H1 (cell line): Measurements from ENCODE around the gene PNMA1. TPM values are rescaled to one million over a fixed set of nuclear protein-coding genes. Genes with fewer than 3 reads are reported as not detected.
A peak's percentile ranks its signal among the peaks of the same experiment; 100 is the strongest.

Source experiments
- CTCF ChIA-PET: fragments of 300-600 bp; sonication (Branson Sonifier 250); formaldehyde crosslinking; loops from one replicate; lab custom pipeline; 2021; ENCODE audit not compliant: partially characterized antibody; lab: Charles Lee
- POLR2A ChIA-PET: fragments of 300-600 bp; sonication (Branson Sonifier 250); formaldehyde crosslinking; loops from one replicate; lab custom pipeline; 2021; ENCODE audit warnings: inconsistent platforms; ENCODE audit not compliant: partially characterized antibody; lab: Charles Lee
- DNase-seq, 2 experiments: peaks; one replicate each; pipeline versions ENCODE4 v3.0.0 to v3.0.0-alpha.2; 2010 to 2022; ENCODE audit warnings: low spot score in 2 of 2, low read depth in 1 of 2, mixed read lengths in 1 of 2
- FAIRE-seq: peaks from 2 replicates; lab custom pipeline; 2011; peaks lifted over from hg19 to GRCh38; lab: Jason Lieb, UNC
- H2AFZ ChIP-seq: 2 replicates; pipeline ENCODE4 v1.8.1; 2012; ENCODE audit warnings: low read length, inconsistent platforms
- H2AK5ac ChIP-seq: 2 replicates; pipeline ENCODE4 v1.6.1; 2013; ENCODE audit warnings: low read depth, low read length
- H2BK120ac ChIP-seq: replicated peaks from 2 replicates; pipeline ENCODE3; 2013; ENCODE audit warnings: low read depth, low read length, inconsistent platforms
- H2BK12ac ChIP-seq: 2 replicates; pipeline ENCODE4 v1.6.1; 2013; ENCODE audit warnings: low read depth, low read length
- H2BK15ac ChIP-seq: 2 replicates; pipeline ENCODE4 v1.6.1; 2013; ENCODE audit warnings: low read length
- H2BK20ac ChIP-seq: 2 replicates; pipeline ENCODE4 v1.6.1; 2013; ENCODE audit warnings: low read length
- H2BK5ac ChIP-seq: 2 replicates; pipeline ENCODE4 v1.6.1; 2013; ENCODE audit warnings: low read depth, low read length
- H3K14ac ChIP-seq: 2 replicates; pipeline ENCODE4 v1.6.1; 2013; ENCODE audit warnings: inconsistent platforms; ENCODE audit not compliant: insufficient read length
- H3K18ac ChIP-seq: 2 replicates; pipeline ENCODE4 v1.6.1; 2013; ENCODE audit warnings: low read length; ENCODE audit errors: extremely low read depth
- H3K23ac ChIP-seq: 2 replicates; pipeline ENCODE4 v1.6.1; 2013; ENCODE audit warnings: inconsistent platforms; ENCODE audit not compliant: insufficient read length
- H3K23me2 ChIP-seq: 2 replicates; pipeline ENCODE4 v1.6.1; 2013; ENCODE audit warnings: low read depth, low read length
- H3K27ac ChIP-seq: 2 replicates; pipeline ENCODE4 v1.6.1; 2011; ENCODE audit warnings: low read depth, low read length, inconsistent platforms
- H3K27me3 ChIP-seq, 4 experiments: replicated peaks in 1 of 4; 1 replicate in 1 of 4; 2 replicates in 3 of 4; pipeline versions ENCODE4 v1.6.1 to v1.8.1; 2011 to 2013; ENCODE audit warnings: low read length in 3 of 4, mild to moderate bottlenecking in 3 of 4, inconsistent platforms in 2 of 4, mixed read lengths in 2 of 4, moderate library complexity in 1 of 4; ENCODE audit not compliant: control insufficient read depth in 3 of 4, insufficient read depth in 3 of 4; ENCODE audit errors: extremely low read depth in 1 of 4
- H3K36me3 ChIP-seq, 4 experiments: 2 replicates each; pipeline versions ENCODE4 v1.6.1 to v1.8.1; 2011 to 2013; ENCODE audit warnings: mild to moderate bottlenecking in 4 of 4, low read length in 3 of 4, moderate library complexity in 2 of 4, control low read depth in 1 of 4, inconsistent platforms in 1 of 4; ENCODE audit not compliant: insufficient read depth in 4 of 4, control insufficient read depth in 2 of 4
- H3K4ac ChIP-seq: replicated peaks from 2 replicates; pipeline ENCODE3; 2013; ENCODE audit warnings: low read length, low read depth, mixed read lengths, inconsistent platforms; ENCODE audit not compliant: insufficient read length
- H3K4me1 ChIP-seq, 4 experiments: replicated peaks in 1 of 4; 1 replicate in 1 of 4; 2 replicates in 3 of 4; pipeline versions ENCODE4 v1.6.1 to v1.8.1; 2011 to 2013; ENCODE audit warnings: low read length in 3 of 4, inconsistent platforms in 2 of 4, mixed read lengths in 1 of 4; ENCODE audit not compliant: insufficient read depth in 4 of 4, control insufficient read depth in 3 of 4
- H3K4me2 ChIP-seq, 2 experiments: 2 replicates each; pipeline versions ENCODE4 v1.6.1 to v1.8.1; 2011 to 2013; ENCODE audit warnings: low read depth in 2 of 2, low read length in 2 of 2, control low read depth in 1 of 2, inconsistent platforms in 1 of 2, mild to moderate bottlenecking in 1 of 2; ENCODE audit not compliant: insufficient read depth in 1 of 2
- H3K4me3 ChIP-seq, 4 experiments: fragments of 200-600, 300-600 bp in 1 of 4; sonication (generic), shearing (Covaris generic), sonication (Bioruptor Twin) in 1 of 4; 2 replicates each; pipeline versions ENCODE4 v1.5.1 to v1.8.1; 2011 to 2016; ENCODE audit warnings: low read length in 4 of 4, low read depth in 3 of 4, control low read depth in 2 of 4, inconsistent platforms in 2 of 4, mild to moderate bottlenecking in 2 of 4, mixed read lengths in 1 of 4, moderate library complexity in 1 of 4; ENCODE audit not compliant: insufficient read depth in 2 of 4; ENCODE audit errors: extremely low read depth in 1 of 4
- H3K56ac ChIP-seq: replicated peaks from 2 replicates; pipeline ENCODE3; 2013; ENCODE audit warnings: low read depth, mild to moderate bottlenecking, mixed read lengths, low read length, inconsistent platforms; ENCODE audit not compliant: insufficient read length
- H3K79me1 ChIP-seq: 2 replicates; pipeline ENCODE4 v1.6.1; 2013; ENCODE audit warnings: low read depth, low read length, control low read depth
- H3K79me2 ChIP-seq, 2 experiments: 2 replicates each; pipeline versions ENCODE4 v1.6.1 to v1.8.1; 2012 to 2013; ENCODE audit warnings: low read length in 2 of 2, mild to moderate bottlenecking in 2 of 2, inconsistent platforms in 1 of 2; ENCODE audit not compliant: insufficient read depth in 2 of 2, control insufficient read depth in 1 of 2
- H3K9ac ChIP-seq, 4 experiments: replicated peaks in 1 of 4; 1 replicate in 1 of 4; 2 replicates in 3 of 4; pipeline versions ENCODE4 v1.6.1 to v1.8.1; 2011 to 2013; ENCODE audit warnings: low read depth in 3 of 4, low read length in 3 of 4, control low read depth in 2 of 4, mild to moderate bottlenecking in 2 of 4, moderate library complexity in 2 of 4, inconsistent platforms in 1 of 4; ENCODE audit errors: extremely low read depth in 1 of 4
- H3K9me3 ChIP-seq, 2 experiments: 2 replicates each; pipeline versions ENCODE4 v1.6.1 to v1.8.1; 2012 to 2013; ENCODE audit warnings: mild to moderate bottlenecking in 2 of 2, moderate library complexity in 2 of 2, control low read depth in 1 of 2, inconsistent platforms in 1 of 2, low read depth in 1 of 2, low read length in 1 of 2, mixed read lengths in 1 of 2; ENCODE audit not compliant: insufficient read depth in 2 of 2
- H4K20me1 ChIP-seq, 2 experiments: replicated peaks in 1 of 2; 2 replicates each; pipeline versions ENCODE3 to v1.8.1; 2011 to 2013; ENCODE audit warnings: inconsistent platforms in 2 of 2, low read length in 2 of 2, mild to moderate bottlenecking in 1 of 2; ENCODE audit not compliant: insufficient read depth in 2 of 2, control insufficient read depth in 1 of 2
- H4K5ac ChIP-seq: 2 replicates; pipeline ENCODE4 v1.6.1; 2013; ENCODE audit warnings: low read length, low read depth, mixed read lengths, inconsistent platforms; ENCODE audit not compliant: insufficient read length
- H4K8ac ChIP-seq: 2 replicates; pipeline ENCODE4 v1.8.0; 2013; ENCODE audit warnings: mild to moderate bottlenecking, moderate library complexity, low read length, inconsistent platforms; ENCODE audit not compliant: insufficient read depth; ENCODE audit errors: extremely low read depth
- H4K91ac ChIP-seq: replicated peaks from 2 replicates; pipeline ENCODE3; 2013; ENCODE audit warnings: low read length, mixed read lengths, inconsistent platforms; ENCODE audit not compliant: insufficient read length
- SIN3A ChIP-seq, 2 experiments: IDR thresholded peaks in 1 of 2; conservative IDR thresholded peaks in 1 of 2; 2 replicates each; pipeline ENCODE4 v1.6.1; 2011 to 2012; ENCODE audit warnings: low read length in 2 of 2, improper control_type of control experiment in 1 of 2, low read depth in 1 of 2, mild to moderate bottlenecking in 1 of 2
- WGBS, 2 experiments: shearing (Covaris generic) in 1 of 2; methylation state at CpG; one replicate each; pipeline versions ENCODE4 v1.1.6 to v1.1.7; 2013 to 2015; ENCODE audit warnings: low lambda C conversion rate in 2 of 2, mixed read lengths in 2 of 2, inconsistent platforms in 1 of 2, low coverage in 1 of 2, missing lambda C conversion rate in 1 of 2; ENCODE audit not compliant: insufficient replicate concordance in 2 of 2, insufficient coverage in 1 of 2, insufficient read length in 1 of 2; ENCODE audit errors: extremely low coverage in 1 of 2, missing lambda C conversion rate in 1 of 2; 5-methylcytosine and 5-hydroxymethylcytosine counted together
- polyA plus RNA-seq, 7 experiments: library from polyadenylated mRNA; depleted of rRNA in 3 of 7; stranded (reverse) in 5 of 7; unstranded in 2 of 7; fragments of >200 nt in 5 of 7; fragments of 200-250 nt in 2 of 7; gene quantifications; 1 replicate in 5 of 7; 2 replicates in 1 of 7; 4 replicates in 1 of 7; pipeline versions ENCODE4 v1.2.1 to v1.2.3, GENCODE V29; 2011 to 2013; ENCODE audit warnings: missing spikeins in 2 of 7, mixed read lengths in 2 of 7
- total RNA-seq: library from RNA; stranded (reverse); fragmentation: NEBNext Ultra II Directional; extraction: Animal tissue kit (Norgen Biotek cat#: 25700); gene quantifications from 2 replicates; pipeline ENCODE4 v1.2.1, GENCODE V29; 2021

PNMA1 gene
- total and polyA plus RNA-seq, 2 of the 8 experiments (the other 6 are each of a cell fraction or from before 2014, with no cell fraction given), result 15.8 to 52.7 TPM

GRCh38 chr14:73739174-73739898 is 25.2 kb upstream of the PNMA1 start:
- H3K56ac ChIP-seq, result no peak overlapping the region
- 88% methylated on average over 21 of the region's 21 CpGs; no CpG with 5 or more reads in 1 of the 2 experiments for WGBS, 2 experiments
- H3K79me1 ChIP-seq, result peaks cover 8% of the 10 kb centered on the region
- no peaks in the 10 kb centered on the region for H3K23me2 ChIP-seq
- no peak overlapping the region for H2AFZ ChIP-seq
- H3K79me2 ChIP-seq, result peaks cover 0 to 9% of the 10 kb centered on the region in 2 experiments; a peak in 1 of 4 replicates
- H4K91ac ChIP-seq, result no peak overlapping the region
- H3K23ac ChIP-seq, result no peak overlapping the region
- no peak overlapping the region for H2BK12ac ChIP-seq
- FAIRE-seq (no peak), DNase-seq (no peak)
- H3K4me3 ChIP-seq, result no peak overlapping the region
- H3K27me3 ChIP-seq, result no peaks in the 10 kb centered on the region
- H4K8ac ChIP-seq, result peak overlapping the region; percentile 22; the same call in 1 of the 2 replicates
- ChIA-PET POLR2A (interaction anchor here (1.0 to 1.2 kb wide), 2 partner anchors 19 to 26 kb away, joined by 3 read pairs; no protein-coding TSS in a partner anchor), CTCF (interaction anchor here (0.6 to 11.1 kb wide), 7 partner anchors 10 to 128 kb away, joined by 3 to 198 read pairs (median 4); a partner anchor contains a TSS)
- no peak overlapping the region for H2BK20ac ChIP-seq
- 0 out of 2 replicates have a peak overlapping the region, but pooled peaks have one; percentile 6 for H2AK5ac ChIP-seq
- H3K36me3 ChIP-seq, result peaks cover 0 to 11% (median 3%) of the 10 kb centered on the region in 4 experiments; a peak in 2 of 8 replicates
- 0 out of 2 replicates have a peak overlapping the region, but pooled peaks have one; percentile 68 for H2BK5ac ChIP-seq
- H3K4ac ChIP-seq, result no peak overlapping the region
- H3K14ac ChIP-seq, result no peak overlapping the region
- H4K5ac ChIP-seq, result no peak overlapping the region
- H3K27ac ChIP-seq, result no peak overlapping the region
- no peak for TF ChIP-seq SIN3A (conservative IDR thresholded peaks at IDR 0.05 in 1 of 2, IDR thresholded peaks at IDR 0.05 in 1 of 2; ENCODE audit: low read depth in 1 of 2, low read length in 2 of 2)
- no peak overlapping the region for H3K18ac ChIP-seq
- no peaks in the 10 kb centered on the region for H3K9me3 ChIP-seq
- peaks cover 4 to 34% (median 25%) of the 10 kb centered on the region in 4 experiments for H3K4me1 ChIP-seq
- peak overlapping the region in 1 of 4 experiments; percentile 27; a peak in 1 of 7 replicates for H3K9ac ChIP-seq
- H4K20me1 ChIP-seq, result peaks cover 6% of the 10 kb centered on the region in 2 experiments
- no peak overlapping the region for H3K4me2 ChIP-seq
- no peak overlapping the region for H2BK15ac ChIP-seq
- H2BK120ac ChIP-seq, result no peak overlapping the region
